Gastrocnemius medialis (tissue), 4 donors: Measurements from ENCODE around the gene USH2A. TPM values are rescaled to one million over a fixed set of nuclear protein-coding genes. Genes with fewer than 3 reads are reported as not detected.

Source experiments
- ATAC-seq, 2 donors: fragments of 150-250 bp; one replicate each; pipeline ENCODE4 v1.9.1; 2016
- DNase-seq, 2 donors: peaks; one replicate each; pipeline ENCODE4 v3.0.0-alpha.2; 2019
- H3K27ac ChIP-seq, 4 donors: fragments of 200-600 bp; sonication (generic); 1 replicate in 1 of 4; 2 replicates in 3 of 4; pipeline ENCODE4 v1.5.1; 2016 to 2018; ENCODE audit warnings: mild to moderate bottlenecking in 2 of 4, moderate library complexity in 1 of 4
- H3K27me3 ChIP-seq, 3 donors: fragments of 200-600 bp; sonication (generic) in 2 of 3; 1 replicate in 1 of 3; 2 replicates in 2 of 3; pipeline versions ENCODE4 v1.5.1 to v1.6.0; 2016 to 2019; ENCODE audit warnings: mild to moderate bottlenecking in 1 of 3, moderate library complexity in 1 of 3
- H3K36me3 ChIP-seq, 2 donors: fragments of 200-600 bp; sonication (generic) in 1 of 2; one replicate each; pipeline ENCODE4 v1.5.1; 2017 to 2018
- H3K4me1 ChIP-seq, 2 donors: fragments of 200-600 bp; sonication (generic) in 1 of 2; one replicate each; pipeline ENCODE4 v1.5.1; 2016 to 2017; ENCODE audit warnings: mild to moderate bottlenecking in 2 of 2
- H3K4me3 ChIP-seq, 4 donors: fragments of 200-600 bp; sonication (generic) in 3 of 4; 1 replicate in 1 of 4; 2 replicates in 3 of 4; pipeline ENCODE4 v1.5.1; 2016 to 2019; ENCODE audit warnings: mild to moderate bottlenecking in 2 of 4
- H3K9me3 ChIP-seq, 3 donors: fragments of 200-600 bp; sonication (generic) in 2 of 3; 1 replicate in 1 of 3; 2 replicates in 2 of 3; pipeline ENCODE4 v1.5.1; 2016 to 2019
- POLR2A ChIP-seq, 2 donors: fragments of 450-650 bp; IDR thresholded peaks; one replicate each; pipeline ENCODE4 v1.6.1; 2017; ENCODE audit warnings: antibody characterized with exemption in 2 of 2, mild to moderate bottlenecking in 2 of 2, moderate library complexity in 2 of 2
- in situ Hi-C, 4 donors: fragments of 200-750 bp; cut with MboI; loops; one replicate each; pipeline versions ENCODE4 v1.15.0 to v1.8.0; 2017; ENCODE audit warnings: low sequenced_read_pairs in 4 of 4
- intact Hi-C: fragments of 100-400 bp; cut with DNase I; formaldehyde crosslinking; loops from one replicate; pipeline ENCODE4 v1.15.1; 2023; ENCODE audit warnings: low total_unique reads
- total RNA-seq, 4 donors: library from RNA; depleted of rRNA; stranded (reverse); fragments of >200 nt; gene quantifications; one replicate each; pipeline versions ENCODE4 v1.1.0 to v1.2.3, GENCODE V29; 2016
- TF ChIP-seq, protein P1 (sequence below), 5 experiments: fragments of 450-650 bp in 3 of 5; fragments of 200-600 bp in 2 of 5; sonication (generic) in 2 of 5; IDR thresholded peaks in 4 of 5; conservative IDR thresholded peaks in 1 of 5; 1 replicate in 4 of 5; 2 replicates in 1 of 5; pipeline ENCODE4 v1.5.1; 2016 to 2019; ENCODE audit warnings: antibody characterized with exemption in 5 of 5, mild to moderate bottlenecking in 3 of 5, moderate library complexity in 3 of 5

The USH2A gene
- total RNA-seq, 4 donors from 2014 or later = 0.02 TPM; not detected in 3

- Histone ChIP-seq H3K9me3 (no peaks in the 10 kb centered on the region), H3K27ac (no peak overlapping the region), H3K4me3 (no peak overlapping the region), H3K27me3 (no peaks in the 10 kb centered on the region), H3K4me1 (no peaks in the 10 kb centered on the region), H3K36me3 (no peaks in the 10 kb centered on the region)
- intact Hi-C loops = loop anchor here (10.0 kb wide), 1 partner anchor 1085 kb away; no protein-coding TSS in a partner anchor
- no peak for TF ChIP-seq POLR2A (IDR thresholded peaks at IDR 0.05)
- TF ChIP-seq, protein P1, sequence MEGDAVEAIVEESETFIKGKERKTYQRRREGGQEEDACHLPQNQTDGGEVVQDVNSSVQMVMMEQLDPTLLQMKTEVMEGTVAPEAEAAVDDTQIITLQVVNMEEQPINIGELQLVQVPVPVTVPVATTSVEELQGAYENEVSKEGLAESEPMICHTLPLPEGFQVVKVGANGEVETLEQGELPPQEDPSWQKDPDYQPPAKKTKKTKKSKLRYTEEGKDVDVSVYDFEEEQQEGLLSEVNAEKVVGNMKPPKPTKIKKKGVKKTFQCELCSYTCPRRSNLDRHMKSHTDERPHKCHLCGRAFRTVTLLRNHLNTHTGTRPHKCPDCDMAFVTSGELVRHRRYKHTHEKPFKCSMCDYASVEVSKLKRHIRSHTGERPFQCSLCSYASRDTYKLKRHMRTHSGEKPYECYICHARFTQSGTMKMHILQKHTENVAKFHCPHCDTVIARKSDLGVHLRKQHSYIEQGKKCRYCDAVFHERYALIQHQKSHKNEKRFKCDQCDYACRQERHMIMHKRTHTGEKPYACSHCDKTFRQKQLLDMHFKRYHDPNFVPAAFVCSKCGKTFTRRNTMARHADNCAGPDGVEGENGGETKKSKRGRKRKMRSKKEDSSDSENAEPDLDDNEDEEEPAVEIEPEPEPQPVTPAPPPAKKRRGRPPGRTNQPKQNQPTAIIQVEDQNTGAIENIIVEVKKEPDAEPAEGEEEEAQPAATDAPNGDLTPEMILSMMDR (IDR thresholded peaks at IDR 0.05 in 4 of 5, conservative IDR thresholded peaks at IDR 0.05 in 1 of 5) = no peak
- ATAC-seq = no peak
- DNase-seq = no peak
- in situ Hi-C loops = no loop called here
These were observed 533.4 kb downstream of the USH2A start for GRCh38 chr1:215889871-215890270.

- intact Hi-C loops = loop anchor here (10.0 kb wide), 1 partner anchor 1087 kb away; no protein-coding TSS in a partner anchor
- Histone ChIP-seq H3K4me3 (no peak overlapping the region), H3K27ac (no peak overlapping the region), H3K9me3 (no peaks in the 10 kb centered on the region), H3K27me3 (no peaks in the 10 kb centered on the region), H3K36me3 (no peaks in the 10 kb centered on the region), H3K4me1 (no peaks in the 10 kb centered on the region)
- no peak for DNase-seq
- no peak for TF ChIP-seq POLR2A (IDR thresholded peaks at IDR 0.05)
- TF ChIP-seq, protein P1 (IDR thresholded peaks at IDR 0.05 in 4 of 5, conservative IDR thresholded peaks at IDR 0.05 in 1 of 5) = no peak
- no peak for ATAC-seq
- in situ Hi-C loops = no loop called here
These were observed 535.1 kb downstream of the USH2A start for GRCh38 chr1:215888159-215888558.

- in situ Hi-C loops (no loop called here), intact Hi-C loops (loop anchor here (10.0 kb wide), 1 partner anchor 1087 kb away; no protein-coding TSS in a partner anchor)
- ATAC-seq = no peak
- Histone ChIP-seq H3K9me3 (no peaks in the 10 kb centered on the region), H3K27me3 (no peaks in the 10 kb centered on the region), H3K27ac (no peak overlapping the region), H3K4me3 (no peak overlapping the region), H3K4me1 (no peaks in the 10 kb centered on the region), H3K36me3 (no peaks in the 10 kb centered on the region)
- no peak for TF ChIP-seq POLR2A (IDR thresholded peaks at IDR 0.05)
- TF ChIP-seq, protein P1 (IDR thresholded peaks at IDR 0.05 in 4 of 5, conservative IDR thresholded peaks at IDR 0.05 in 1 of 5) = no peak
- DNase-seq = no peak
These were observed 535.6 kb downstream of the USH2A start for GRCh38 chr1:215887627-215888026.

DNA sequence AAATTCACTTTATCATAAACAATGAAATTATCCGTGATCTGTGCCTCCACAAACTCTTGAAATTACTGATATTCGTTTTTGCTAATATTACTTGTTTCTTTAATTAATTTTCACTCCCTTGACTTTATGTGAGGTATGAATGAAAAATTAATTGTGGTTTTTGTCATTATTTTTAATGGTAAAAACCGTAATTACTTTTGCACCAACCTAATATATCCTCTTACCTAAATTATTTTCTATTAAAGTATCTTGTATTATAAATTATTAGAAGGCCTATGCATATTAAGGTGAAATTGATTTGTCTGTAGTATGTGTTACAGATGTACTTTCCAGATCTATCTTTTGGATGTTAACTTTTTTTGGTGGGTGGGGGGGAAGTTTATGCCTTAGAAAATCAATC is 540.2 kb downstream of the USH2A start:
- no peak for ATAC-seq
- Histone ChIP-seq H3K36me3 (no peaks in the 10 kb centered on the region), H3K9me3 (no peaks in the 10 kb centered on the region), H3K4me3 (no peak overlapping the region), H3K27me3 (no peaks in the 10 kb centered on the region), H3K27ac (no peak overlapping the region), H3K4me1 (no peaks in the 10 kb centered on the region)
- intact Hi-C loops (loop anchor here (10.0 kb wide), 1 partner anchor 1092 kb away; no protein-coding TSS in a partner anchor), in situ Hi-C loops (no loop called here)
- TF ChIP-seq, protein P1 (IDR thresholded peaks at IDR 0.05 in 4 of 5, conservative IDR thresholded peaks at IDR 0.05 in 1 of 5) = no peak
- TF ChIP-seq POLR2A (IDR thresholded peaks at IDR 0.05) = no peak
- DNase-seq = no peak

- DNase-seq = no peak
- no peak overlapping the region for H3K4me3 ChIP-seq
- in situ Hi-C loops (no loop called here), intact Hi-C loops (no loop called here)
- no peak for TF ChIP-seq POLR2A (IDR thresholded peaks at IDR 0.05)
- TF ChIP-seq, protein P1 (IDR thresholded peaks at IDR 0.05 in 4 of 5, conservative IDR thresholded peaks at IDR 0.05 in 1 of 5) = no peak
- no peaks in the 10 kb centered on the region for H3K4me1 ChIP-seq
- H3K9me3 ChIP-seq = no peaks in the 10 kb centered on the region
- no peak for ATAC-seq
- H3K27me3 ChIP-seq = no peaks in the 10 kb centered on the region
- H3K27ac ChIP-seq = no peak overlapping the region
- H3K36me3 ChIP-seq = no peaks in the 10 kb centered on the region
These were observed 544.4 kb downstream of the USH2A start for GRCh38 chr1:215878843-215879242.
